Spinal cord (tissue), 10 donors: ENCODE results near the gene PDGFRB. TPM values are rescaled to one million over a fixed set of nuclear protein-coding genes. Genes with fewer than 3 reads are reported as not detected.

ENCODE experiments used
- DNase-seq, 6 donors: peaks; one replicate each; pipeline versions ENCODE4 v3.0.0 to v3.0.0-alpha.2; 2013 to 2015; ENCODE audit warnings: low spot score in 6 of 6, low read depth in 4 of 6
- H3K27ac ChIP-seq: one replicate; pipeline ENCODE4 v1.5.1; 2013; ENCODE audit warnings: low read depth, low read length, control low read depth
- H3K27me3 ChIP-seq: one replicate; pipeline ENCODE4 v1.6.1; 2013; ENCODE audit warnings: low read length; ENCODE audit not compliant: control insufficient read depth, insufficient read depth
- H3K36me3 ChIP-seq: one replicate; pipeline ENCODE4 v1.6.1; 2013; ENCODE audit warnings: low read length; ENCODE audit not compliant: control insufficient read depth, insufficient read depth
- H3K4me1 ChIP-seq: one replicate; pipeline ENCODE4 v1.6.1; 2013; ENCODE audit warnings: low read length; ENCODE audit not compliant: control insufficient read depth, insufficient read depth
- H3K4me3 ChIP-seq: one replicate; pipeline ENCODE4 v1.5.1; 2013; ENCODE audit warnings: low read depth, low read length, control low read depth
- H3K9me3 ChIP-seq: one replicate; pipeline ENCODE4 v1.6.1; 2013; ENCODE audit warnings: low read length; ENCODE audit not compliant: control insufficient read depth, insufficient read depth
- WGBS: methylation state at CpG from one replicate; pipeline ENCODE4 v1.1.5; 2013; ENCODE audit warnings: missing lambda C conversion rate; ENCODE audit not compliant: insufficient coverage; 5-methylcytosine and 5-hydroxymethylcytosine counted together
- polyA plus RNA-seq, 2 donors: library from polyadenylated mRNA; unstranded; fragments of 120-200 nt; gene quantifications; one replicate each; pipeline ENCODE4 v1.2.1, GENCODE V29; 2013; ENCODE audit not compliant: insufficient read length in 2 of 2
- total RNA-seq, 2 donors: library from RNA; depleted of rRNA in 1 of 2; stranded (reverse); fragments of 120-200 nt in 1 of 2; fragments of >200 nt in 1 of 2; gene quantifications; one replicate each; pipeline versions ENCODE4 v1.2.3 to v1.2.4, GENCODE V29; 2013 to 2014
- donor health status: healthy.

Gene PDGFRB
- total and polyA plus RNA-seq, 4 donors: 53.0 to 121 (median 85.2) TPM

DNA sequence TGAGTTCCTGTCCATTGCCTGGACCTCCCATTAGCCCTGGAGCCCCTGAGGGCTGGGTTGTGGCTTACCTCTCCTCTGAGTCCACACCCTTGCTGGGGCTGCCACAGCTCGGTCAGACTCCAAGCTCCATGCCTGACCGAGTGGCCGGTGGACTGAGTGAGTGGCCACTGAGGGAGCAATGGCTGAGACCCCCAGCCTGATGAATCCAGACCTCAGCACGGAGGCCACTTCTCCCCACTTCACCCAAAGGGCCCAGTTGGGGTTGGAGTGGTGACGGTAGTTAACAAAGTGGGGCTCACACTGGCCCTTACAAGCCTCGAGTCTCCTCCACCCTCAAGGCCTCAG, 28.8 kb downstream of the PDGFRB start:
- Histone ChIP-seq H3K4me3 (no peak overlapping the region), H3K36me3 (peaks cover 39% of the 10 kb centered on the region), H3K4me1 (peaks cover 14% of the 10 kb centered on the region), H3K27ac (no peak overlapping the region), H3K9me3 (no peaks in the 10 kb centered on the region), H3K27me3 (no peaks in the 10 kb centered on the region)
- WGBS: 94% methylated on average over 6 of the region's 6 CpGs
- no peak for DNase-seq

DNA sequence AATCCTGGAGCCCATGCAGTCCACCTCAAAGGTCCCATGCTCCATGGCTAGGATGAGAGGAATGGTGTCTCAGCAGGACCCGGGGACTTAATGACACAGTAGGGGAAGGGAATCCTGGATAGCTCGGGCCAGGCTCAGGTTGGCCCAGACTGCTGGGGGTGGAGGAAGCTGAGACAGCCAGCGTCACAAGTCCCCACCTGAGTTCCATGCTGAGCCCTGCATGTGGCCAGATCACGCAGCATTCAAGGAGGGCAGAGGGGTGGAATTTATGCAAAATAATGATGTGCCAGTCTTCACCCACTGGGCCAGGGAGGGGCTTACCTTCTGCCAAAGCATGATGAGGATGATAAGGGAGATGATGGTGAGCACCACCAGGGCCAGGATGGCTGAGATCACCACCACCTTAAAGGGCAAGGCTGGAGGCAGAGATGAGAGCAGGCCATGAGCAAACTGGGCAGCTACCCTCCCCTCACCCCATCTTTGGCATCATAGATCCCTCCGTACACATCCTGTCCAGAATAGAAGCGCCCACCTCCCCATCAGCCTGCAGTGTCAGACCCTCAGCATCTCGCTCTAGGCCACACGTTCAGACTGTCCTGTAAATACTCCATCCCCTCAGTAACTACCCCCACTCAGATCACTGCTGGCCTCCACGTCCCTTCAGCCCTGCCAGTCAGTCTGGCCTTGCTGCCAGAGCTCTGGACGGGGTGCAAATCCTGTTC, 29.3 kb downstream of the PDGFRB start:
- 79% methylated on average over 10 of the region's 10 CpGs for WGBS
- H3K4me1 ChIP-seq: peaks cover 11% of the 10 kb centered on the region
- no peak overlapping the region for H3K27ac ChIP-seq
- DNase-seq: no peak
- H3K27me3 ChIP-seq: no peaks in the 10 kb centered on the region
- H3K4me3 ChIP-seq: no peak overlapping the region
- no peaks in the 10 kb centered on the region for H3K9me3 ChIP-seq
- peaks cover 35% of the 10 kb centered on the region for H3K36me3 ChIP-seq

DNA sequence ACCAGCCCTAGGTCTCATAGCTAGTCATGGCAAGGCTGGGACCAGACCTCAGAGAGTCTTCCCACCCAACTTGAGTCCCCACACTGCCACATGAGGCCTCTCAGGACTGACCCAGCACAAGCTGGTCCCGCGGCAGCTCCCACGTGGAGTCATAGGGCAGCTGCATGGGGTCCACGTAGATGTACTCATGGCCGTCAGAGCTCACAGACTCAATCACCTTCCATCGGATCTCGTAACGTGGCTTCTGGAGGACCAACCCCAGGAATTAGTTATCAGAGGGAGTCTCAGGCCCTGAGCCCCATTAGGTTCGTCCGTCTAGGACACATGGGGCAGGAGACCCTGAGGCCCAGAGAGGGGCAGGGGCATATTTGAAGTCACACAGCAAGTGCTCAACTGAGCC, 30.3 kb downstream of the PDGFRB start:
- H3K9me3 ChIP-seq: no peaks in the 10 kb centered on the region
- no peak overlapping the region for H3K27ac ChIP-seq
- peaks cover 8% of the 10 kb centered on the region for H3K4me1 ChIP-seq
- no peaks in the 10 kb centered on the region for H3K27me3 ChIP-seq
- no peak for DNase-seq
- 94% methylated on average over 10 of the region's 10 CpGs for WGBS
- no peak overlapping the region for H3K4me3 ChIP-seq
- peaks cover 38% of the 10 kb centered on the region for H3K36me3 ChIP-seq

DNA sequence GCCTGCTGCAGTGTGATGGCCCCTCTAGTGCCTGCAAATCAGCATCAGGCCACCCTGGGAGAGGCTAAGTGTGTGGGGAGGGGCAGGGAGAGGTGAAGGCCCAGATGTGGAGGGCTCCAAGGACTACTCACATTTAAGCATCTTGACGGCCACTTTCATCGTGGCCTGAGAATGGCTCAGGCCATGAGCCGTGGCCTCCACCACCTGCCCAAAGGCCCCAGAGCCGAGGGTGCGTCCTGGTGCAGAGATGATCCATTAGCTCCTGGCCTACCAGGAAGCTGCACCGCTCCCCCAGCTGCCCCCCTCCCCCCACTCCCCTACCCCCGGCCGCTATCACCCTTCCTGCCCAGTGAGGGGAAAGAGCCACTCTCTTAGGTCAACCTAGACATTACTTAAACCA, 31.0 kb downstream of the PDGFRB start:
- Histone ChIP-seq H3K27me3 (no peaks in the 10 kb centered on the region), H3K9me3 (no peaks in the 10 kb centered on the region), H3K4me3 (no peak overlapping the region), H3K4me1 (peaks cover 1% of the 10 kb centered on the region), H3K27ac (no peak overlapping the region), H3K36me3 (peaks cover 43% of the 10 kb centered on the region)
- no peak for DNase-seq
- WGBS: 84% methylated on average over 7 of the region's 8 CpGs

DNA sequence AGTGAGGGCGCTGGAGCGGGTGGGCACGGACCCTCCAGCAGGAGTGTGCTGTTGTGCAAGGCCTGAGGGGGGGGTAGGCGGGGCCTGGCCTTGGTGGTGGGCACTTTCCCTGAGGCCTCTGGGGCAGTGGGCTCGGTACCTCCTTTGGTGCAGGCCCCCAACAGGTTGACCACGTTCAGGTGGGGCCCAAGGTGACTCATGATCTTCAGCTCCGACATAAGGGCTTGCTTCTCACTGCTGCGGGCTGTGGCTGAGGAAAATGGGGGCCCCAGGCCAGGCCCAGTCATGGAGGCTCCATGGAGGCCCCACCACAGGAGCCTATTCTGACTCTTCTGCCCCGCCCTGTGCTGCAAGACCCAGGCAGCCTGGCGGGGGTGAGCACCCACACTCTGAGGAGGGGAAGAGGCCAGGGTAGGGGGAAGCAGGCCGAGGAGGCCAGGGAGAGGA, 31.5 kb downstream of the PDGFRB start:
- H3K4me1 ChIP-seq: no peaks in the 10 kb centered on the region
- H3K36me3 ChIP-seq: peaks cover 44% of the 10 kb centered on the region

DNA sequence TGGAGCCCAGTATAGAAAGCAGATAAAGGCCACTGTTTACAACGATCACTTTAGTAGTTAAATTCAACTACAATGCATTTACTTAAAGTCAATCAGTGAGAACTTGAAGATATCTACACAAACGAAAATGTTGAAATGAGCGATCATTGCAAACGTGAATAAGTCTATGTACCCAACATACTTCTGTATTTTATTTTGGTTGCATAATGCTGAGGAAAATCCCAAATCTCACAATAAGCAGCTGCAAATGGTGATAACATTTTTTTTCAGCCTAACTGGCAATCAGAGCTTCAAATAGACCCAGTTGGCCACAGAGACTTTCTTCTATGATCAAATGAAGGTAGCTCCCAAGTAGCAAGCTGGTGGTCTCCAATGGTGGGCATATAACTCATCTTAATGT, 32.1 kb downstream of the PDGFRB start:
- Histone ChIP-seq H3K9me3 (no peaks in the 10 kb centered on the region), H3K27ac (no peak overlapping the region), H3K4me3 (no peak overlapping the region), H3K36me3 (peaks cover 48% of the 10 kb centered on the region), H3K4me1 (no peaks in the 10 kb centered on the region), H3K27me3 (no peaks in the 10 kb centered on the region)
- no CpG with 5 or more reads among the region's 4 CpGs for whole genome bisulfite sequencing
- DNase-seq: no peak

More for the DNA sequence above, 31.5 kb downstream of the PDGFRB start:
- no peaks in the 10 kb centered on the region for H3K27me3 ChIP-seq
- H3K27ac ChIP-seq: no peak overlapping the region
- no peaks in the 10 kb centered on the region for H3K9me3 ChIP-seq
- no peak for DNase-seq
- H3K4me3 ChIP-seq: no peak overlapping the region
- WGBS: 87% methylated on average over 11 of the region's 11 CpGs

DNA sequence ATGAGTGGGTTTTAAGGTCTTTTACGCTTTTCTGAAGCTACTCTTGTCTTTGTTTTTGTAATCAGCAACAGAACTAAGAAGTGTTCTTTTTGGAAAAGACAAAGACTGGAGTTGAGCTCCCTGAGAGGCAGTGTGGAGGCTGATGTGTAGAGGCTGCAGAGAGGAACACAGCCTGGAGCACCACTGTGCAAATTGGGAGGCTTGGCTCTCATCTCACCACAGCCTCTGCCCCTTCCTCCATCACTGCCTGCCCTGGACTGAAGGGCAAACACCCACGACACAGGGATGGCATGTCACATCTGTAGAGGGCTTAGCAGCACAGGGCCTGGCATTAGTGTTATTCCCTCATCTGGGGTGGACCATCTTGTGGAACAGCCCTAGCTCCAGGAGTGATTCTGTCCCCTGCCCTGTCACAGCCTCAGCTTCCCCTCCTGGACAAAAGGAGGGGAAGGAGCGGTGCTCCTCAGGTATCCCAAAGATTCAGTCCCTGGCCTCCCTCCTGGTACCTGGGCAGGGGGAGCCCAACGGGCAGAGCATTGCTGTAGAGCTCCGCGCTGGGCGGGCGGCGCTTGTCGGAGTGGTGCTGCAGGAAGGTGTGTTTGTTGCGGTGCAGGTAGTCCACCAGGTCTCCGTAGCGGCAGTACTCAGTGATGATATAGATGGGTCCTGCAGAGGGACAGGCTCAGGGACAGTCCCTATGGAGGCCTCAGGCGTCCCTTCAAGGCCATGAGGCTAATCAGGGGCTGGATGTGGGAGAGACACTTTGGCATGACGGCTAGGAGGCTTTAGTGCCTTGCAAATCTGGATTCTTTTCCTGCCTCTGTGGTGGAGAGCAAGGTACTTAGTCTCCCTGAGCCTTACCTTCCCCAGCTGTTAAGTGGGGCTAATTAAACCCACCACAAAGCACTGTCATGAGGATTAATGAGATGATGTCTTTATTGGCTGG, 32.8 kb downstream of the PDGFRB start:
- Histone ChIP-seq H3K27me3 (no peaks in the 10 kb centered on the region), H3K4me3 (no peak overlapping the region), H3K36me3 (peaks cover 55% of the 10 kb centered on the region), H3K27ac (no peak overlapping the region), H3K4me1 (no peaks in the 10 kb centered on the region), H3K9me3 (no peaks in the 10 kb centered on the region)
- 93% methylated on average over 13 of the region's 15 CpGs for WGBS
- DNase-seq: no peak

DNA sequence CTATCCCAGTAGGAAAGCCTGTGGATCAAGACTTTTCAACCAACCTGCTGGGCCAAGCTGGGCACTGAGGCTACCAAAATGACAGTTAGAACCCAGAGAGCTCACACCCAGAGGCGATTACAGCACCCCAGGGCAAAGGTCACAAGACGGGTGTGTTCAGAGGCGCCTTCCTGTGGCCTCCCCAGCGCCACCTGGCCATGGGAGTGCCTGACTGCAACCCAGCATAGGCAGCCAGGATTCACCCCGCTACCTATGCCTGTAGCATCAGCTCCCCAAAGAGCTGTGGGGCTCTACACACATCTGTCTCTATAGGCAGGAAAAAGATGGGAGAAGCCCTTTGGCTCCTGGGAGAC, 33.5 kb downstream of the PDGFRB start:
- Histone ChIP-seq H3K4me1 (no peaks in the 10 kb centered on the region), H3K27me3 (no peaks in the 10 kb centered on the region), H3K36me3 (peaks cover 59% of the 10 kb centered on the region), H3K27ac (no peak overlapping the region), H3K4me3 (no peak overlapping the region), H3K9me3 (no peaks in the 10 kb centered on the region)
- DNase-seq: no peak
- 30% methylated on average over 4 of the region's 5 CpGs for WGBS

DNA sequence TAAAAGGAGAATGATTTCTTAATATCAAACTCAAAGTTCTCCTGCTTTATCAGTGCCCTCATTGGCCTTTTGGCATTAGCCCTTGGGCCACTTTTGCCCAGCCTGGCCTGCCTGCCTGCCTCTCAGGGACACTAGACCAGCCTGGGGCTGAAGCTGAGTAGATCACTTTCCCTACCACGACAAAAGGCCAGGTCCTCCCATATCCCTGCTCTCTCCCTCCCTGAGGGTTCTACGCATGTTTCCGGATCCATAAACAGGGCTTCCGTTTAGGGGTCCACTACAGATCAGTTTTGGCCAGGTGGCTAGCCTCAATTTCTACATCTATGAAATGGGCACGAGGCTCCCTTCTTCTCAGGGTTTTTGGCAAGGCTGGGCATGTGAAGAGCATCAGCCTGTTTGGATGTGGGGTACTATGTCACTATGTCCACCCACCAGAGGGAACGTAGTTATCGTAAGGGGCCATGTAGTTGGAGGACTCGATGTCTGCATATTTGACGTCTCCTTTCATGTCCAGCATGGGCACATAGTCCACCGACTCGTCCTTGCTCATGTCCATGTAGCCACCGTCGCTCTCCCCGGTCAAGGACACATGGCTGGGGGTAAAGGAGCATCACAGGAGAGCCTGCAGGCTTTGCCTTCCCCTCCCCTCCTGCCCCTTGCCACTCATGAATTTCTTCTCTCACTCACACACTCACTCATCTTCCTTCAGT, 34.0 kb downstream of the PDGFRB start:
- no peaks in the 10 kb centered on the region for H3K27me3 ChIP-seq
- WGBS: 96% methylated on average over 13 of the region's 14 CpGs
- H3K9me3 ChIP-seq: no peaks in the 10 kb centered on the region
- H3K4me3 ChIP-seq: no peak overlapping the region
- no peak for DNase-seq
- H3K4me1 ChIP-seq: no peaks in the 10 kb centered on the region
- H3K27ac ChIP-seq: no peak overlapping the region
- peaks cover 55% of the 10 kb centered on the region for H3K36me3 ChIP-seq
